ENCODE results near the gene MICAL2. TPM values are rescaled to one million over a fixed set of nuclear protein-coding genes. Genes with fewer than 3 reads are reported as not detected.
"Not testable (repeated sequence)": the region's sequence is repeated elsewhere in the genome, so short reads cannot be mapped to it uniquely, and the experiment has no call there.

MICAL2 gene
- total RNA-seq, 1 experiment from 2014 or later, result 69.9 TPM

- in situ Hi-C loops (cut with HindIII; ENCODE audit: low pct_unique_long_range_greater_than_20kb, low sequenced_read_pairs), result no loop called here
- no peak for DNase-seq (ENCODE audit: low read depth)
These were observed 30.9 kb downstream of the MICAL2 start for GRCh38 chr11:12141283-12141682.

DNA sequence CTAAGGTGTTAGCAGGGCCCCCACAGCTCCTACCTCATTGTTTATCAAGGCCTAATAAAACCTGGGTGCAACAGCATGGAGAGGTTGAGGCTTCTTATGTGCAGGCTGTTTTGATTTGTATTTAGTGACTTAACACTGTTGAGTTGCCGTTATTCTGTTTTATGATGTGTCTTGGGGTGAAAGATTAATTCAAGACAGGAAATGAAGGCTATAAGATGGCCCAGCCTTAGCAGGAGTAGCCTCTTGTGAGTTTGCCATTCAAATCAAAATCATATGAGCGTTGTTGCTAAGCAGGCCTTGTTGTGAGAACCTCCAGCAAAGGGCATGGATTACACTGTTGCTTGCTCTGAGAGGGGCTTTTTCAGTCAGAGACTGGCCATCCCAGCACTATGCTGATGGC is 31.8 kb downstream of the MICAL2 start:
- DNase-seq (ENCODE audit: low read depth), result no peak
- in situ Hi-C loops (cut with HindIII; ENCODE audit: low pct_unique_long_range_greater_than_20kb, low sequenced_read_pairs), result no loop called here

DNA sequence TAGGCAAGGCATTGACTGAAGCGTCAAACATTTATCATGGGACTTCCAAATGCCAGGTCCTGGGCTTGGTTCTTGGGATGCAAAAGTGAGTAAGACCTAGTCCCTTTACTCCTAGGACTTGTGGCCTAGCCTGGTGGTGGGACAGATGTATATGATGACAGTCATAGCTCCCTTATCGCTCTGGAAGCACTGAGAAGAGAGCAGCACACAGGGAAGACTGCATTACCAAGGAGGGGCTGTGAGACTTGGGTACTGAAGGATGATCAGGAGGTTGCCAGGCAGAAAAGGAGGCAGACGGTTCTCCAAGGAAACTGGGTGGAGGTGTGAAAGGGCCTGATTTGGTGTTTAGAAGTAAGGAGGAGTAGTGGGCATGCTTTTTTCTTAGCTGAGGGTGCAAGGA is 32.5 kb downstream of the MICAL2 start:
- in situ Hi-C loops (cut with HindIII; ENCODE audit: low pct_unique_long_range_greater_than_20kb, low sequenced_read_pairs), result no loop called here
- no peak for DNase-seq (ENCODE audit: low read depth)

- in situ Hi-C loops (cut with HindIII; ENCODE audit: low pct_unique_long_range_greater_than_20kb, low sequenced_read_pairs), result no loop called here
- no peak for DNase-seq (ENCODE audit: low read depth)
These were observed 33.3 kb downstream of the MICAL2 start for GRCh38 chr11:12143461-12144258.

DNA sequence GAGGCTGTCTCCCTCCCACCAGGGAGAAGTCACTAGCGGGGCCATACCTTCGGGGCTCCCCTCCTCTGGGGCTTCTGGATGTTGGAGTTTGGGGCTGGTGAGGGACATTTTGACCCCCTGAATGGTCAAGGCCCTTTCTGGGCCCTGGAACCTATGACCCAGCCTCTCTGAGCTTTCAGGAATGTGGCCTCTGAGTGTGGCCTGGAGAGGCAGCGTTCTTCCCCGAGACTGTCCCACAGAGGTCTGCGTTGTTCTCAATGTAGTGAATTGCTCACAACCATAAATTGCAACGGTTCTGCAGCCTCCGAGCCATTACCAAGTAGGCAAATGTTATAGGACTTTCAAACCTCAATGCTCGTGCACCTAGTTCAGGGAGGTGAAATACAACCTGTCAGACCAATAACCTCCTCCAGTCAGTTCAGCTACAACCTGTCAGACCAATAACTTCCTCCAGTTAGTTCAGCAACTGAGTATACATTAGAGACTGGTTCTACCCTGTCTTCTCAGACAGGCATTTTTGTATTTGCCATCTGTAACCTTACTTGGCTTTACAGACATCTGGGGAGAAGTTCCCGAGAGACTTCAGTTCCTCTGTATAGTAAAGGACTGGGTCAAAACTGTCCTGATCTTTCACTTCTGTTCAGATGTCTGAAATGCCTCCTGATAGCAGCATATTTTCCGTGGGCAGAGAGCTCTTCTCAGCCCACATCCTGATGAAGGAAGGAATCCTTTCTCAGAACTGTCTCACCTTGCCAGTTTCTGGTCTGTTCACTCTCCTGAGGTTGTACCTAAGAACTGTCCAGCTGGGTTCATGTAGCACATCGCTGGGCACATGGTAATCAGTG is 34.2 kb downstream of the MICAL2 start:
- DNase-seq (ENCODE audit: low read depth), result no peak
- in situ Hi-C loops (cut with HindIII; ENCODE audit: low pct_unique_long_range_greater_than_20kb, low sequenced_read_pairs), result no loop called here

DNA sequence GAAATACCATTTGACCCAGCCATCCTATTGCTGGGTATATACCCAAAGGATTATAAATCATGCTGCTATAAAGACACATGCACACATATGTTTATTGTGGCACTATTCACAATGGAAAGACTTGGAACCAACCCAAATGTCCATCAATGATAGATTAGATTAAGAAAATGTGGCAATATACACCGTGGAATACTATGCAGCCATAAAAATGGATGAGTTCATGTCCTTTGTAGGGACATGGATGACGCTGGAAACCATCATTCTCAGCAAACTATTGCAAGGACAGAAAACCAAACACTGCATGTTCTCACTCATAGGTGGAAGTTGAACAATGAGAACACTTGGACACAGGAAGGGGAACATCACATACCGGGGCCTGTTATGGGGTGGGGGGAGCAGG is 36.3 kb downstream of the MICAL2 start:
- DNase-seq (ENCODE audit: low read depth); in situ Hi-C loops (cut with HindIII; ENCODE audit: low pct_unique_long_range_greater_than_20kb, low sequenced_read_pairs): not testable (repeated sequence)

GRCh38 chr11:12147827-12148226 is 37.4 kb downstream of the MICAL2 start:
- no peak for DNase-seq (ENCODE audit: low read depth)

DNA sequence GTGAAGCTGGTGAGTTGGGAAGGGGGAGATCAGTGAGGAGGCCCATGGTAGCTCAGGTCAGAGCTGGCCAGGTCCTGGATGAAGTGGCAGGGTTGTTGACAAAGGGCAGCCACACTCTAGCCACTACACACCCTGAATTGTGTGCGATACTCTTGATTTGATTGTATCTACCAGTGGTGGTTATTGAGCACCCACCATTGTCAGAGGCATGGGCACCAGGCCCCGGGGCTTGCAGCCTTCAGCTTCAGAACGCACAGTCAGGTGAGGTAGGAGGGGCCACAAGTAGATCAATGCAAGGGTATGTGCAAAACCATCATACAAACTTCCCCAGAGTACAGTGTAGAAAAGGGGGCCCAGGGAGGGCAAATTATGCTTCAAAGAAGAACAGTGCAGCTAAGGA is 38.1 kb downstream of the MICAL2 start:
- in situ Hi-C loops (cut with HindIII; ENCODE audit: low pct_unique_long_range_greater_than_20kb, low sequenced_read_pairs), result no loop called here
- no peak for DNase-seq (ENCODE audit: low read depth)

More at GRCh38 chr11:12147827-12148226, 37.4 kb downstream of the MICAL2 start:
- in situ Hi-C loops (cut with HindIII; ENCODE audit: low pct_unique_long_range_greater_than_20kb, low sequenced_read_pairs), result no loop called here

GRCh38 chr11:12148882-12149281 is 38.5 kb downstream of the MICAL2 start:
- no peak for DNase-seq (ENCODE audit: low read depth)
- in situ Hi-C loops (cut with HindIII; ENCODE audit: low pct_unique_long_range_greater_than_20kb, low sequenced_read_pairs), result no loop called here

- in situ Hi-C loops (cut with HindIII; ENCODE audit: low pct_unique_long_range_greater_than_20kb, low sequenced_read_pairs), result no loop called here
These were observed 39.4 kb downstream of the MICAL2 start for GRCh38 chr11:12149672-12150225.

GRCh38 chr11:12150831-12151382 is 40.5 kb downstream of the MICAL2 start:
- in situ Hi-C loops (cut with HindIII; ENCODE audit: low pct_unique_long_range_greater_than_20kb, low sequenced_read_pairs), result no loop called here
- DNase-seq (ENCODE audit: low read depth), result no peak

More at GRCh38 chr11:12149672-12150225, 39.4 kb downstream of the MICAL2 start:
- DNase-seq (ENCODE audit: low read depth), result no peak

DNA sequence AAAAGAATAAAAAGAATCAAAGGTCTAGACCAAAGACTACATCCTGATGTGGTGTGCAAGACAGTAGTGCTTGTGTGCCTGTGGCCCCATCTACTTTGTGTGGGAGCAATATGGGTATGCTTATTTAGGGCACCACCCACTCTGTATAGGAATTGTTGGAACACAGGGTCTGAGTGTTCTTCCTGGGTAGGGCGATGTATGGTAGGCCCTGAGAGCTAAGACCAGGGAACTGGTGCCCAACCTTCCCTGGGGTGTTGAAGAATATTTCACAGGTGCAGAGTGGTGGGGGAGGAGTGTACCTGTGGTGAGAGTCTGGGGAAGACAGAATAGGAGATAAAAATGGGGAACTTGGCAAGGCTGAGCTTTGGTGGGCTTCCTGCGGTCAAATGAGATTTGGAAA is 41.9 kb downstream of the MICAL2 start:
- DNase-seq (ENCODE audit: low read depth), result no peak
- in situ Hi-C loops (cut with HindIII; ENCODE audit: low pct_unique_long_range_greater_than_20kb, low sequenced_read_pairs), result no loop called here

GRCh38 chr11:12154871-12155668 is 44.7 kb downstream of the MICAL2 start:
- in situ Hi-C loops (cut with HindIII; ENCODE audit: low pct_unique_long_range_greater_than_20kb, low sequenced_read_pairs), result no loop called here

GRCh38 chr11:12155696-12156095 is 45.3 kb downstream of the MICAL2 start:
- in situ Hi-C loops (cut with HindIII; ENCODE audit: low pct_unique_long_range_greater_than_20kb, low sequenced_read_pairs), result no loop called here
- DNase-seq (ENCODE audit: low read depth), result no peak

More at GRCh38 chr11:12154871-12155668, 44.7 kb downstream of the MICAL2 start:
- DNase-seq (ENCODE audit: low read depth), result no peak

GRCh38 chr11:12156301-12157140 is 46.1 kb downstream of the MICAL2 start:
- in situ Hi-C loops (cut with HindIII; ENCODE audit: low pct_unique_long_range_greater_than_20kb, low sequenced_read_pairs), result no loop called here
- no peak for DNase-seq (ENCODE audit: low read depth)

GRCh38 chr11:12157241-12157661 is 46.9 kb downstream of the MICAL2 start:
- in situ Hi-C loops (cut with HindIII; ENCODE audit: low pct_unique_long_range_greater_than_20kb, low sequenced_read_pairs), result no loop called here
- no peak for DNase-seq (ENCODE audit: low read depth)

GRCh38 chr11:12158909-12159308 is 48.5 kb downstream of the MICAL2 start:
- DNase-seq (ENCODE audit: low read depth), result no peak
- in situ Hi-C loops (cut with HindIII; ENCODE audit: low pct_unique_long_range_greater_than_20kb, low sequenced_read_pairs), result no loop called here

Measured in Caki2 (cell line).